Body of pancreas (tissue), 4 donors: ENCODE results near the gene SIPA1L2. TPM values are rescaled to one million over a fixed set of nuclear protein-coding genes. Genes with fewer than 3 reads are reported as not detected.

Experiments used
- ATAC-seq: fragments of 150-250 bp; one replicate; pipeline ENCODE4 v1.9.1; 2016
- DNase-seq, 4 donors: peaks; one replicate each; pipeline ENCODE4 v3.0.0-alpha.2; 2019
- H3K27ac ChIP-seq, 4 donors: fragments of 200-600 bp; sonication (generic); 1 replicate in 3 of 4; 2 replicates in 1 of 4; pipeline versions ENCODE4 v1.5.1 to v1.6.1; 2016 to 2019; ENCODE audit warnings: mild to moderate bottlenecking in 1 of 4, mixed read lengths in 1 of 4, moderate library complexity in 1 of 4
- H3K27me3 ChIP-seq, 2 donors: fragments of 200-600 bp; sonication (generic); one replicate each; pipeline ENCODE4 v1.6.0; 2016; ENCODE audit warnings: mild to moderate bottlenecking in 1 of 2
- H3K36me3 ChIP-seq, 2 donors: fragments of 200-600 bp; sonication (generic); replicated peaks in 1 of 2; 2 replicates each; pipeline ENCODE4 v1.5.1; 2016; ENCODE audit warnings: low read depth in 2 of 2; ENCODE audit not compliant: insufficient read depth in 1 of 2
- H3K4me1 ChIP-seq: fragments of 200-600 bp; sonication (generic); one replicate; pipeline ENCODE4 v1.6.0; 2016
- H3K4me3 ChIP-seq, 2 donors: fragments of 200-600 bp; sonication (generic); 1 replicate in 1 of 2; 2 replicates in 1 of 2; pipeline ENCODE4 v1.5.1; 2016 to 2019
- H3K9me3 ChIP-seq, 3 donors: fragments of 200-600 bp; sonication (generic); 1 replicate in 2 of 3; 2 replicates in 1 of 3; pipeline ENCODE4 v1.5.1; 2016
- POLR2A ChIP-seq, 3 donors: fragments of 450-650 bp; IDR thresholded peaks; one replicate each; pipeline ENCODE4 v1.6.1; 2016; ENCODE audit warnings: antibody characterized with exemption in 3 of 3, mild to moderate bottlenecking in 2 of 3
- WGBS, 2 donors: methylation state at CpG; one replicate each; pipeline ENCODE4 v1.1.5; 2017; 5-methylcytosine and 5-hydroxymethylcytosine counted together
- intact Hi-C: fragments of 100-400 bp; cut with DNase I; formaldehyde crosslinking; loops from one replicate; pipeline ENCODE4 v1.15.1; 2023
- total RNA-seq, 2 donors: library from RNA; depleted of rRNA; stranded (reverse); fragments of >200 nt; gene quantifications; one replicate each; pipeline ENCODE4 v1.1.0, GENCODE V29; 2016
- TF ChIP-seq, protein P1 (sequence below), 7 experiments: fragments of 450-650 bp in 4 of 7; fragments of 200-600 bp in 3 of 7; sonication (generic) in 3 of 7; IDR thresholded peaks; one replicate each; pipeline ENCODE4 v1.5.1; 2016 to 2019; ENCODE audit warnings: antibody characterized with exemption in 7 of 7

Gene SIPA1L2
- total RNA-seq, 2 donors from 2014 or later, result 5.6 to 8.6 TPM

DNA sequence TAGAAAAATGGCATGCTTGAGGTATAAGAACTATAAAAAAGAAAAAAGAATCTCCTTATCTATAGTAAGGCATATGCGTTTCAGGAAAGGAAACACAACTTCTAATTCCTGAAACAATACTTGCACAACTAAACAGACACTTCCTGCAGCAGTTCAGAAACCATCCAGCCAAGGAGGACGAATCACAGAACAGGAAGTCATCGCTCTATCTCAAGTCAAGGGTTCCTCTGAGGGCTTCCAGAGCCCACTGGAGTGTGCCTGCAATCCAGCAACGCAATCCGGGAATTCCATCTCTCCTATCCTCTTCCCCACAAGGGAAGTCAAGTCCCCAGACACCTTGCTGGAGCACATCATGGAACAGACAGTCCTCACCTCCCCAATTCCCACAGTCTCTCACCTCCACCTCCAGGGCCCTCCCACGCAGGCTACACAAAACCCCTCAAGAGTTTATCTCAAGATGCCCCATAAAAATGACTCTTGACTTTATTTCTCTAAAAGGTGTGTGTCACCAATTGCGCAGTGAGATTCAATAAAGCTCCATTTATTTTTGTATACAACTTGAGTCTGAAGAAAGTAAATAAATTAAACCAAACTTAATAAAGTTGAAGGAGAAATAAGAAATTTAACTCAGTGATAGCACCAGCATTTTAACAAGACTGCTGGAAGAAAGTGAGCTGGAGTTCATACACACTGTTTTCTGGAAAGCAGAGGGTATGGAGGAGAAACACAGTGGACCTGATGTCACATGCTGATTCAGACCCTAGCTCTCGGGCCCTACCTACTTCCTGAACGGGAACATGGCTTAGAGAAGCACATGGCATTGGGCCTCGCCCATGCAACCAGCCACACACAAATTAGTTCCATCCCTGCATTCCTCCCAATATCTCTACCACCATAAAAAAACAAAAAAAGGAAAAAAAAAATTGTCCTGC lies 39.9 kb downstream of the SIPA1L2 start:
- H3K4me1 ChIP-seq, result no peaks in the 10 kb centered on the region
- H3K27ac ChIP-seq, result peak overlapping the region in 2 of 4 donors; percentile 17 to 54
- 68 to 78% methylated on average over 10 of the region's 10 CpGs for WGBS, 2 donors
- no peaks in the 10 kb centered on the region for H3K36me3 ChIP-seq
- ATAC-seq (no peak), DNase-seq (peak in 1 of 4 donors; percentile 36)
- no peak for TF ChIP-seq POLR2A (IDR thresholded peaks at IDR 0.05)
- TF ChIP-seq, protein P1, sequence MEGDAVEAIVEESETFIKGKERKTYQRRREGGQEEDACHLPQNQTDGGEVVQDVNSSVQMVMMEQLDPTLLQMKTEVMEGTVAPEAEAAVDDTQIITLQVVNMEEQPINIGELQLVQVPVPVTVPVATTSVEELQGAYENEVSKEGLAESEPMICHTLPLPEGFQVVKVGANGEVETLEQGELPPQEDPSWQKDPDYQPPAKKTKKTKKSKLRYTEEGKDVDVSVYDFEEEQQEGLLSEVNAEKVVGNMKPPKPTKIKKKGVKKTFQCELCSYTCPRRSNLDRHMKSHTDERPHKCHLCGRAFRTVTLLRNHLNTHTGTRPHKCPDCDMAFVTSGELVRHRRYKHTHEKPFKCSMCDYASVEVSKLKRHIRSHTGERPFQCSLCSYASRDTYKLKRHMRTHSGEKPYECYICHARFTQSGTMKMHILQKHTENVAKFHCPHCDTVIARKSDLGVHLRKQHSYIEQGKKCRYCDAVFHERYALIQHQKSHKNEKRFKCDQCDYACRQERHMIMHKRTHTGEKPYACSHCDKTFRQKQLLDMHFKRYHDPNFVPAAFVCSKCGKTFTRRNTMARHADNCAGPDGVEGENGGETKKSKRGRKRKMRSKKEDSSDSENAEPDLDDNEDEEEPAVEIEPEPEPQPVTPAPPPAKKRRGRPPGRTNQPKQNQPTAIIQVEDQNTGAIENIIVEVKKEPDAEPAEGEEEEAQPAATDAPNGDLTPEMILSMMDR (IDR thresholded peaks at IDR 0.05), result no peak
- intact Hi-C loops, result no loop called here
- no peaks in the 10 kb centered on the region for H3K9me3 ChIP-seq
- H3K4me3 ChIP-seq, result no peak overlapping the region
- H3K27me3 ChIP-seq, result no peaks in the 10 kb centered on the region

GRCh38 chr1:232589111-232589811 lies 40.7 kb downstream of the SIPA1L2 start:
- H3K36me3 ChIP-seq, result no peaks in the 10 kb centered on the region
- 36 to 39% methylated on average over 6 of the region's 6 CpGs for WGBS, 2 donors
- no peak for DNase-seq
- TF ChIP-seq POLR2A (IDR thresholded peaks at IDR 0.05), result no peak
- TF ChIP-seq, protein P1 (IDR thresholded peaks at IDR 0.05), result peak in 1 of 7 experiments; percentile 7
- ATAC-seq, result peak; percentile 35
- H3K4me1 ChIP-seq, result no peaks in the 10 kb centered on the region
- H3K27ac ChIP-seq, result peak overlapping the region in 2 of 4 donors; percentile 17 to 52
- H3K4me3 ChIP-seq, result no peak overlapping the region
- intact Hi-C loops, result no loop called here
- H3K27me3 ChIP-seq, result no peaks in the 10 kb centered on the region
- H3K9me3 ChIP-seq, result no peaks in the 10 kb centered on the region

DNA sequence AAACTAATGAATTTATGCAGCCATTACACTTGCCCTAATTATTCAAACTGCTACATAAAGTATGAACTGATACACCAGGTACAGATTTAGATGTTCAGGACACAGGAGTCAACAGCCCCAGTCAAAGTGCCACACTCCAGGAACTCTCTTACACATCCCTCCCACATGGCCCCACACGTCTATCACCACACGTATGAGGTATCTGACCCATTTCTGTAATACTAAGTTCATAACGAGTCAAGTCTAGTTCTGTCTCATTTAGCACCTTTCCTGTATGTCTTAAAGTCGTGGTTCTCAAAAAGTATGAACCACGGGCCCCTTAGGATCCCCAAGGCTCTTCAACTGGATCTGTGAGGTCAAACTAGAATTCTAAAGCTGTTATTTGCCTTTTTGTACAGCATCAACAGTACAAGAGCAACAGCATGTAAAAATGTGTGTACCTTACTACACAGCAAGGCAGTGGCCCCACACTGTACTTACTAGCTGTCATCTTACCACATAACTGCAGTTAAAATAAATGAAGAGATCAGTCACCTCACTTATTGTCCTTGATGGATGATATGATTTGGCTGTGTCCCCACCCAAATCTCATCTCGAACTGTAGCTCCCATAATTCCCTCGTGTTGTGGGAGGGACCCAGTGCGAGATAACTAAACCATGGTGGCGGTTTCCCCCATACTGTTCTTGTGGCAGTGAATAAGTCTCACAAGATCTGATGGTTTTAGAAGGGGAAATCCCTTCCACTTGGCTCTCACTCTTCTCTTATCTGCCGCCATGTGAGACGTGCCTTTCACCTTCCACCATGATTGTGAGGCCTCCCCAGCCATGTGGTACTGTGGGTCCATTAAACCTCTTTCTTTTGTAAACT lies 42.6 kb downstream of the SIPA1L2 start:
- H3K4me3 ChIP-seq, result no peak overlapping the region
- intact Hi-C loops, result no loop called here
- H3K27me3 ChIP-seq, result no peaks in the 10 kb centered on the region
- TF ChIP-seq, protein P1 (IDR thresholded peaks at IDR 0.05), result no peak
- no peak for TF ChIP-seq POLR2A (IDR thresholded peaks at IDR 0.05)
- DNase-seq (no peak), ATAC-seq (no peak)
- H3K9me3 ChIP-seq, result no peaks in the 10 kb centered on the region
- H3K4me1 ChIP-seq, result no peaks in the 10 kb centered on the region
- 78 to 81% methylated on average over 11 of the region's 11 CpGs for WGBS, 2 donors
- H3K27ac ChIP-seq, result no peak overlapping the region
- H3K36me3 ChIP-seq, result no peaks in the 10 kb centered on the region

- DNase-seq, result no peak
- Histone ChIP-seq H3K27me3 (no peaks in the 10 kb centered on the region), H3K4me3 (no peak overlapping the region), H3K36me3 (no peaks in the 10 kb centered on the region), H3K27ac (no peak overlapping the region), H3K9me3 (no peaks in the 10 kb centered on the region), H3K4me1 (no peaks in the 10 kb centered on the region)
- TF ChIP-seq, protein P1 (IDR thresholded peaks at IDR 0.05), result no peak
- TF ChIP-seq POLR2A (IDR thresholded peaks at IDR 0.05), result no peak
- no peak for ATAC-seq
- intact Hi-C loops, result no loop called here
- 75 to 84% methylated on average over 3 of the region's 3 CpGs for WGBS, 2 donors
Measured at GRCh38 chr1:232586679-232587078, 43.3 kb downstream of the SIPA1L2 start.
